Fibroblast of lung (primary cell): Measurements from ENCODE around the gene KPNA6. TPM values are rescaled to one million over a fixed set of nuclear protein-coding genes. Genes with fewer than 3 reads are reported as not detected.
"Not testable (repeated sequence)": the region's sequence is repeated elsewhere in the genome, so short reads cannot be mapped to it uniquely, and the experiment has no call there.

Experiments
- DNase-seq, 2 donors: peaks; one replicate each; pipeline versions ENCODE4 v3.0.0 to v3.0.0-alpha.2; 2010; ENCODE audit warnings: low read depth in 2 of 2
- H2AFZ ChIP-seq: 2 replicates; pipeline ENCODE4 v1.5.1; 2012; ENCODE audit warnings: low read length, control low read depth, inconsistent platforms
- H3K27ac ChIP-seq: 2 replicates; pipeline ENCODE4 v1.5.1; 2011; ENCODE audit warnings: low read length, control low read depth; ENCODE audit not compliant: insufficient read depth
- H3K27me3 ChIP-seq: 2 replicates; pipeline ENCODE4 v1.5.1; 2011; ENCODE audit warnings: mild to moderate bottlenecking, low read length; ENCODE audit not compliant: control insufficient read depth, insufficient read depth
- H3K36me3 ChIP-seq: 2 replicates; pipeline ENCODE4 v1.5.1; 2011; ENCODE audit warnings: low read length; ENCODE audit not compliant: control insufficient read depth, insufficient read depth
- H3K4me1 ChIP-seq: 2 replicates; pipeline ENCODE4 v1.5.1; 2011; ENCODE audit warnings: low read length; ENCODE audit not compliant: control insufficient read depth, insufficient read depth; ENCODE audit errors: extremely low read depth
- H3K4me2 ChIP-seq: 2 replicates; pipeline ENCODE4 v1.5.1; 2011; ENCODE audit warnings: low read length, control low read depth; ENCODE audit not compliant: insufficient read depth; ENCODE audit errors: extremely low read depth
- H3K4me3 ChIP-seq, 4 experiments: fragments of 200-600 bp in 1 of 4; sonication (generic) in 1 of 4; replicated peaks in 1 of 4; 2 replicates each; pipeline ENCODE4 v1.5.1; 2011 to 2016; ENCODE audit warnings: low read length in 4 of 4, low read depth in 3 of 4, mild to moderate bottlenecking in 3 of 4, control low read depth in 2 of 4, inconsistent platforms in 1 of 4, mixed read lengths in 1 of 4; ENCODE audit not compliant: insufficient read depth in 1 of 4; ENCODE audit errors: control extremely low read depth in 1 of 4
- H3K79me2 ChIP-seq: 2 replicates; pipeline ENCODE4 v1.5.1; 2012; ENCODE audit warnings: mild to moderate bottlenecking, low read length, inconsistent platforms; ENCODE audit not compliant: control insufficient read depth, insufficient read depth
- H3K9ac ChIP-seq: 2 replicates; pipeline ENCODE4 v1.5.1; 2011; ENCODE audit warnings: mild to moderate bottlenecking, low read length, control low read depth; ENCODE audit not compliant: insufficient read depth
- H3K9me3 ChIP-seq: 2 replicates; pipeline ENCODE4 v1.5.1; 2012; ENCODE audit warnings: low read depth, low read length; ENCODE audit not compliant: control insufficient read depth, insufficient read depth
- H4K20me1 ChIP-seq: 2 replicates; pipeline ENCODE4 v1.5.1; 2011; ENCODE audit warnings: low read length; ENCODE audit not compliant: control insufficient read depth, insufficient read depth; ENCODE audit errors: extremely low read depth
- EZH2 ChIP-seq: IDR thresholded peaks from 2 replicates; pipeline ENCODE4 v1.5.1; 2012; ENCODE audit warnings: low read length, control low read depth, mild to moderate bottlenecking; ENCODE audit errors: missing control alignments
- polyA plus RNA-seq, 2 donors: library from polyadenylated mRNA; depleted of rRNA in 1 of 2; stranded (reverse) in 1 of 2; unstranded in 1 of 2; fragments of >200 nt; gene quantifications; 2 replicates each; pipeline ENCODE4 v1.2.1, GENCODE V29; 2011 to 2012; ENCODE audit warnings: missing spikeins in 1 of 2
- total RNA-seq: library from RNA; depleted of rRNA; stranded (reverse); fragments of >200 nt; gene quantifications from 2 replicates; pipeline ENCODE4 v1.2.1, GENCODE V29; 2014
- TF ChIP-seq, protein P1 (sequence below), 2 donors: IDR thresholded peaks in 1 of 2; conservative IDR thresholded peaks in 1 of 2; 1 replicate in 1 of 2; 2 replicates in 1 of 2; pipeline ENCODE4 v1.5.1; 2011 to 2012; ENCODE audit warnings: low read length in 2 of 2, control low read depth in 1 of 2, inconsistent platforms in 1 of 2, low read depth in 1 of 2, mild to moderate bottlenecking in 1 of 2

KPNA6 gene
- total and polyA plus RNA-seq, 2 donors (not counting 1 experiment from before 2014, with no cell fraction given), result 40.1 to 48.5 TPM

DNA sequence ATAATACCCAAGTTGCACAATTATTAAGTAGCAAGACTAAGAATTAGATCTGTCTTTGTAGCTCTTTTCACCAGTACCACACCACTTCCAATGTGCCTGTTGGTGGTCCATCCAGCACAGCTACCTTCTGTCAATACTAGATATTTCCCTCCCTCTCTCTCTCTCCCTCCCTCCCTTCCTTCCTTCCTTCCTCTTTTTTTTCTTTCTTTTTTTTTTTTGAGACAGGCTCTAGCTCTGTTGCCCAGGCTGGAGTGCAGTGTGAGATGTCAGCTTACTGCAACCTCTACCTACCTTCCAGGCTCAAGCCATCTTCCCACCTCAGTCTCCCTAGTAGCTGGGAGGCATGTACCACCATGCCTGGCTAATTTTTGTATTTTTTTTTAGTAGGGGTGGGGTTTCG, 21.1 kb downstream of the KPNA6 start:
- no peaks in the 10 kb centered on the region for H3K27me3 ChIP-seq
- H3K4me3 ChIP-seq, result no peak overlapping the region
- peaks cover 51% of the 10 kb centered on the region for H3K79me2 ChIP-seq
- no peaks in the 10 kb centered on the region for H3K36me3 ChIP-seq
- no peak overlapping the region for H3K9ac ChIP-seq
- TF ChIP-seq, protein P1, sequence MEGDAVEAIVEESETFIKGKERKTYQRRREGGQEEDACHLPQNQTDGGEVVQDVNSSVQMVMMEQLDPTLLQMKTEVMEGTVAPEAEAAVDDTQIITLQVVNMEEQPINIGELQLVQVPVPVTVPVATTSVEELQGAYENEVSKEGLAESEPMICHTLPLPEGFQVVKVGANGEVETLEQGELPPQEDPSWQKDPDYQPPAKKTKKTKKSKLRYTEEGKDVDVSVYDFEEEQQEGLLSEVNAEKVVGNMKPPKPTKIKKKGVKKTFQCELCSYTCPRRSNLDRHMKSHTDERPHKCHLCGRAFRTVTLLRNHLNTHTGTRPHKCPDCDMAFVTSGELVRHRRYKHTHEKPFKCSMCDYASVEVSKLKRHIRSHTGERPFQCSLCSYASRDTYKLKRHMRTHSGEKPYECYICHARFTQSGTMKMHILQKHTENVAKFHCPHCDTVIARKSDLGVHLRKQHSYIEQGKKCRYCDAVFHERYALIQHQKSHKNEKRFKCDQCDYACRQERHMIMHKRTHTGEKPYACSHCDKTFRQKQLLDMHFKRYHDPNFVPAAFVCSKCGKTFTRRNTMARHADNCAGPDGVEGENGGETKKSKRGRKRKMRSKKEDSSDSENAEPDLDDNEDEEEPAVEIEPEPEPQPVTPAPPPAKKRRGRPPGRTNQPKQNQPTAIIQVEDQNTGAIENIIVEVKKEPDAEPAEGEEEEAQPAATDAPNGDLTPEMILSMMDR (conservative IDR thresholded peaks at IDR 0.05 in 1 of 2, IDR thresholded peaks at IDR 0.05 in 1 of 2; ENCODE audit: low read depth in 1 of 2, low read length in 2 of 2), result no peak
- no peak for TF ChIP-seq EZH2
- no peak for DNase-seq
- no peaks in the 10 kb centered on the region for H3K9me3 ChIP-seq
- peaks cover 1% of the 10 kb centered on the region for H4K20me1 ChIP-seq
- no peak overlapping the region for H3K27ac ChIP-seq
- peaks cover 3% of the 10 kb centered on the region for H3K4me1 ChIP-seq
- no peak overlapping the region for H3K4me2 ChIP-seq
- H2AFZ ChIP-seq, result no peak overlapping the region

DNA sequence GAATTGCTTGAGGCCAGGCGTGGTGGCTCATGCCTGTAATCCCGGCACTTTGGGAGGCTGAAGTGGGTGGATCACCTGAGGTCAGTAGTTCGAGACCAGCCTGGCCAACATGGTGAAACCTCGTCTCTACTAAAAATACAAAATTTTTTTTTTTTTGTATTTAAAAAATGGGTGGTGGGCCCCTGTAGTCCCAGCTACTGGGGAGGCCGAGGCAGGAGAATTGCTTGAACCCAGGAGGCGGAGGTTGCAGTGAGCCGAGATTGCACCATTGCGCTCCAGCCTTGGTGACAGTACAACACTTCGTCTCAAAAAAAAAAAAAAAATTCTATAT, 26.1 kb downstream of the KPNA6 start:
- H3K4me3 ChIP-seq, H3K4me2 ChIP-seq, H4K20me1 ChIP-seq, H3K9ac ChIP-seq, DNase-seq, H3K4me1 ChIP-seq, H2AFZ ChIP-seq, H3K27ac ChIP-seq, H3K27me3 ChIP-seq, H3K9me3 ChIP-seq, H3K36me3 ChIP-seq: not testable (repeated sequence)
- peaks cover 39% of the 10 kb centered on the region for H3K79me2 ChIP-seq

DNA sequence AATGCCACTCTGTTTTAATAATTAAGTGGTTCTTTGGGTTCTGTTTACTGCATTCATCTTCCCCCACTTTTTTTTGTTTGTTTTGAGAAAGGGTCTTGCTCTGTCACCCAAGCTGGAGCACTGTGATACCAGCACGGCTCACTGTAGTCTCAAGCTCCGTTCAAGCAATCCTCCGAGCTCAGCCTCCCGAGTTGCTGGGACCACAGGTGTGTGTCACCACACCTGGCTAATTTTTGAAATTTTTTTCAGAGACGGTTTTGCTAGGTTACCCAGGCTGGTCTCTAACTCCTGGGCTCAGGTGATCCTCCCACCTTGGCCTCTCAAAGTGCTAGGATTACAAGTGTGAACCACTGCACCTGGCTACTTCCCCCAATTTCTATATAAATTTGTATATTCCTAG, 29.3 kb downstream of the KPNA6 start:
- Histone ChIP-seq H3K27ac (no peak overlapping the region), H3K79me2 (peaks cover 46% of the 10 kb centered on the region), H3K27me3 (no peaks in the 10 kb centered on the region), H3K4me3 (no peak overlapping the region), H3K9ac (no peak overlapping the region), H3K4me1 (peaks cover 11% of the 10 kb centered on the region), H3K4me2 (no peak overlapping the region), H3K36me3 (no peaks in the 10 kb centered on the region), H3K9me3 (no peaks in the 10 kb centered on the region), H2AFZ (no peak overlapping the region), H4K20me1 (no peaks in the 10 kb centered on the region)
- no peak for DNase-seq
- TF ChIP-seq, protein P1 (conservative IDR thresholded peaks at IDR 0.05 in 1 of 2, IDR thresholded peaks at IDR 0.05 in 1 of 2; ENCODE audit: low read depth in 1 of 2, low read length in 2 of 2), result no peak
- TF ChIP-seq EZH2, result no peak
